ELR (cell line): ENCODE data around the gene ADTRP.
"Not testable (repeated sequence)": the region's sequence is repeated elsewhere in the genome, so short reads cannot be mapped to it uniquely, and the experiment has no call there.

ENCODE experiments used
- DNase-seq: peaks from one replicate; pipeline ENCODE4 v3.0.0-alpha.2; 2015; ENCODE audit warnings: low read depth

ADTRP gene

GRCh38 chr6:11692451-11693376 lies 85.9 kb downstream of the ADTRP start:
- DNase-seq, result no peak

GRCh38 chr6:11689847-11690246 lies 88.8 kb downstream of the ADTRP start:
- no peak for DNase-seq

- not testable (repeated sequence) for DNase-seq
Measured at GRCh38 chr6:11689400-11689799, 89.2 kb downstream of the ADTRP start.

- no peak for DNase-seq
Measured at GRCh38 chr6:11688425-11688709, 90.2 kb downstream of the ADTRP start.

DNA sequence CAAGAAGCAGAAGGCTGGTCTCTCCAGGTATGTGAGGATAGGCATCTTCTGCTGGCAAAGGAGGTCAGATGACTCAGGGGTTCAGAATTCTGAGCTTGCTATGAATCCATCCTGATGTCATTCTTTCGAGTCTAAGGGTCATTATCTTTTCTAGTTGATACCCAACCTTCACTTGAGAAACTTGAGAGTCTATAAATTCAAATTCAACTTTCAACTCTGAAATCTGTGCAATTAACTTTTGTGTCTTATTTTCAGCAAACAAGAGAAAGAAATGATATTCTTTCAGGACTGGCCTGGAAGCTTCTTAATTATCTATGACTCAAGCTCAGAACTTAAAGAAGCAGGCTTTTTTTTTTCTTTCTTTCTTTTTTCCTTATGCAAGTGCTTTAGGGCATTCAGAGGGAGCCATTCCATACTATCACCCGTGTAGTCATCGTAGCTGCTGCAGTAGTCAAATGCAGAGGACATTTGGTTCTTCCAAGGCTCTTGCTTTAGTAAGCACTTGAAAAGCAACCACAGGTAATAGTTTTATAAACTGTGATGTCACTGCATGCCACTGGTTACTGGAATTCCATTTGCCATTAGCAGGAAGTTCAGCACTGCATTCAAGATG lies 93.0 kb downstream of the ADTRP start:
- DNase-seq, result peak; percentile 91

GRCh38 chr6:11684901-11685480 lies 93.6 kb downstream of the ADTRP start:
- peak; percentile 6 for DNase-seq

GRCh38 chr6:11683871-11684270 lies 94.7 kb downstream of the ADTRP start:
- no peak for DNase-seq

DNA sequence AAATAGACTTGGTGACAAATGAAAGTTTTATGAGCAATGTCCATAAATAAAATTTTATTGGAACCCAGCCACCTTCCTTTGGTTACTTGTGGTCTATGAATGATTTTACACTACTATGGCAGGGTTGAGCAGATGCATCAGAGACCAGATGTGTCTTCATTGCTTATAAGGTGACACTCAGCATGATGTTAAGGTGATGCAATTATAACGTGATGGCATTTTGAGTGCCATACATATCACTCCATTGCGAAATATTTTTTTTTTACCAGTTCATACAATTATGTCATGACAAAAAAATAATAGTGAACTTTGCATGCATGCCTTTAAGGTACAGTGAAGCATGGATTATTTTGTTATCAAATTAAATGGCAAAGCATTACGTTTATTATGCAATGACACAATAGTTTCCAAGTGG lies 96.0 kb downstream of the ADTRP start:
- peak; percentile 32 for DNase-seq

DNA sequence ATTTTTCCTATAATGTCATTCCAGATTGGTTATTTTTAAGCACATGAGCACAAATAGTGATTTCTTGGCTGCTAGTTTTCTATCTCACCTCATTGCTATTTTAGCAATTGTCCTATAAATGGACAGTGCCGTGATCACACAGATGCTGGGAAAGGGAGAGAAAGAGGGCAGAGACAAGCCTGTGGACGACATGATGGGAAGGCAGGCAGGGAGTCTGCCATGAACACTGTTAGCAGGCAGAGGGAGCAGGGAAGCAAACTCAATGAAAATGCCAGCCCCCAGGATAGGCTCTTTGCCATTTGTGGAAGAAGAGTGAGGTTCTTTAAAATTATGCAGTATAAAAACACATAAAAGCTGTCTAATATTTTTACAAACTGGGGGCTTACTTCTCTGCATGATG lies 96.8 kb downstream of the ADTRP start:
- DNase-seq, result no peak

DNA sequence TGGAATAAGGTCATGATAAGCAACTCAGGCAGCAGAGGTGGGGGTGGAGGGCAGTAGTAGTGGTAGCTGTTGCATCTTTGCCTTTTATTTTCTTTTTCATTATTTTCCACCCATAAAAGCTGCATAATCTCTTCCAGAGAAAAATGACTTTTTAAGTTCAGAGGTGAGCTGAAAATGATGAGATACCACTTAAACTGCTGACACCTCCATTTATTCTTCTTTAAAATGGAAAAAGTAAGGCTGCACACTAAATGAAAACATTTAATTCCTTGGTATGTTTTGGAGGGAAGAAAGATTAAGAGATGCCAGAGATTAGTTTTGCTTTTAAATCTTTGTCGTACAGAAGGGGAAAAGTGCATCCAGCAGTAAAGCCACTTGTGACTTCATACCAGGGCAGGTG lies 97.2 kb downstream of the ADTRP start:
- no peak for DNase-seq

GRCh38 chr6:11680479-11680878 lies 98.1 kb downstream of the ADTRP start:
- not testable (repeated sequence) for DNase-seq

DNA sequence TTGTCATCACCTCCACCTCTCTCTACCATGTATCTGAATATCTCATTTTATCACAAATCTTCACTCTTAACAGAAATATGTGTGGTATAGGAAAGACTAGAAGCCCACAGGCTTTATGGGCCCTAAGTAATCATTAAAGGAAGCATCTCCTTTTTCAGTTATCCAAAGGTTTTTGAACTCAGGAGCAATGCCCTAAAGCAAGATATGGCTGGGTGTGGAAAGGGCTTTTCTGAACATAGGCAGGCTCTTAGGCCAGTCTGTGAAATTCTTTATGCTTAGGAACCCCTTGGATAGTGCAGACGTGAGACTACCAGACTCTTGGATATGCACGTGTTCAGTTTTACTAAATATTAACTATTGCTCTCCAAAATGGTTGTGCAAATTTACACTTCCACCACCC lies 99.5 kb downstream of the ADTRP start:
- no peak for DNase-seq

- no peak for DNase-seq
Measured at GRCh38 chr6:11675601-11676000, 103.0 kb downstream of the ADTRP start.

- DNase-seq, result no peak
Measured at GRCh38 chr6:11672669-11673068, 105.9 kb downstream of the ADTRP start.

GRCh38 chr6:11672256-11672655 lies 106.3 kb downstream of the ADTRP start:
- DNase-seq, result no peak

DNA sequence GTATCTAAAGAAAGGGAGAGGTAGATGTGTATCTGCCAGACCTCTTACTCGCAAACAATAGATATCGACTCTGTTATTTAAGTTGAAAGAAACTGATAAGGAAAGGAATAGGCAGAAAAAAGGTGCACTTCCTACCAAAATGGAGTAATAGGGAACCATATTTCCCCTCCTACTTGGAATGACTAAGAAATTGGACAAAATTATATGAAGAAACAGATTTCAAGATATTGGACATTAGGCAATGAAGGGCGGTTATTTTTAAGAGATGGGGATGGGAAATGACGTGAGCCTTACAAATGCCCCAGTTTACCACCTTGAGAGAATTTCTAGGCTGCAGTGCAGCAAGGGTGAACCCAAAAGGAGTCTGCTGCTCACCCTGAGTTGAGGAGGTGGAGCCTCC lies 108.9 kb downstream of the ADTRP start:
- no peak for DNase-seq

DNA sequence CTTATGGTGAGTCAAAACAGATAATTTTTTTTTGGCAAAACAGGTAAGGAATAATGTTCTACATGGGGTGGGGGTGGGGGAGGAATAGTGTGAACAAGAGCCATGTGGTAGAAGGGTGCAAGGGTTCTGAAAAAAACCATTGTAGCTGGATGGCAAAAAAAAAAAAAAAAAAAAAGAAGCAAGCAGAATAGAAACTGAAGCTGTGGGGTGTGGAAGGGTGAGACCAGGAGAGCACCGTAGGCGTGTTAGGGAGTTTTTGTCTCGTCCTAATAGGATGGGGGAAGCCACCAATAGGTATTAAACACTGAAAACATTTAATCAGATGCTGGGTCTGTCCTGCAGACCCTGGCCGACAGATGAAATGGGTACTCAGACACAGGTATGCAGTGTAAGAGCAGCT lies 110.1 kb downstream of the ADTRP start:
- no peak for DNase-seq

DNA sequence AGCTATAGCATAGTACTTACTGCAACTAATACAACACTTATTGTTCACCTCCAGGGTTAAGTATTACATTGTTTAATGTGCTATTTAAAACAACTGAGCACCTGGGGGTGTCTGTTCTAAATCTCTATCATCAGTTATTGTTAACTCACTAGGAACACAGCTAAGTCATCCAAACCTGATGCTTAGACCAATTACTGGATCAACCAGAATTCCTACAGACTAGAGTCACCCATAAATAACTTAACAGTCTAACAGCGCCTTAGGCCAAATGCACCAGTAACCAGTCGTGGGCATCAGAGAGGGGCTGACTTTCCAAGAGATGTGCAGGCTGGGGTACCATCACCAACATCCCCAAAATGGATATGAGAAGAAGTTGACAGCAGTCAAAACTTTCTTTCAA lies 110.7 kb downstream of the ADTRP start:
- peak; percentile 53 for DNase-seq

GRCh38 chr6:11665604-11666326 lies 112.8 kb downstream of the ADTRP start:
- DNase-seq, result no peak
